Activated CD4-positive, alpha-beta T cell treated with anti-CD3 and anti-CD28 coated beads, Interleukin-2, amount 50 U/mL, for 4 hours (primary cell): ENCODE data around the gene LMBR1.
A peak's percentile ranks its signal among the peaks of the same experiment; 100 is the strongest.
"Not testable (repeated sequence)": the region's sequence is repeated elsewhere in the genome, so short reads cannot be mapped to it uniquely, and the experiment has no call there.

Experiments
- DNase-seq, 2 experiments: peaks; one replicate each; pipeline ENCODE4 v3.0.0-alpha.2; 2020

The LMBR1 gene

GRCh38 chr7:156752367-156753228 is 140.4 kb downstream of the LMBR1 start:
- no peak for DNase-seq

- peak in 1 of 2 experiments; percentile 8 for DNase-seq
Measured at GRCh38 chr7:156751319-156751718, 141.7 kb downstream of the LMBR1 start.

GRCh38 chr7:156747718-156748117 is 145.3 kb downstream of the LMBR1 start:
- no peak for DNase-seq

- no peak for DNase-seq
Measured at GRCh38 chr7:156746891-156747290, 146.1 kb downstream of the LMBR1 start.

GRCh38 chr7:156739596-156739995 is 153.4 kb downstream of the LMBR1 start:
- no peak for DNase-seq

- DNase-seq, result no peak
Measured at GRCh38 chr7:156735851-156736250, 157.1 kb downstream of the LMBR1 start.

- DNase-seq, result no peak
Measured at GRCh38 chr7:156733638-156734037, 159.3 kb downstream of the LMBR1 start.

GRCh38 chr7:156732091-156732625 is 160.8 kb downstream of the LMBR1 start:
- no peak for DNase-seq

- no peak for DNase-seq
Measured at GRCh38 chr7:156731651-156732050, 161.3 kb downstream of the LMBR1 start.

GRCh38 chr7:156725936-156726335 is 167.0 kb downstream of the LMBR1 start:
- no peak for DNase-seq

- no peak for DNase-seq
Measured at GRCh38 chr7:156725073-156725472, 167.9 kb downstream of the LMBR1 start.

- no peak for DNase-seq
Measured at GRCh38 chr7:156722043-156722826, 170.7 kb downstream of the LMBR1 start.

GRCh38 chr7:156703773-156704482 is 189.1 kb downstream of the LMBR1 start:
- no peak for DNase-seq

GRCh38 chr7:156703209-156703608 is 189.8 kb downstream of the LMBR1 start:
- no peak for DNase-seq

- DNase-seq, result no peak
Measured at GRCh38 chr7:156702399-156702798, 190.6 kb downstream of the LMBR1 start.

- not testable (repeated sequence) for DNase-seq
Measured at GRCh38 chr7:156701787-156702186, 191.2 kb downstream of the LMBR1 start.

GRCh38 chr7:156698512-156698911 is 194.5 kb downstream of the LMBR1 start:
- DNase-seq, result not testable (repeated sequence)

GRCh38 chr7:156697283-156697682 is 195.7 kb downstream of the LMBR1 start:
- DNase-seq, result not testable (repeated sequence)

- DNase-seq, result no peak
Measured at GRCh38 chr7:156693627-156694026, 199.4 kb downstream of the LMBR1 start.

- no peak for DNase-seq
Measured at GRCh38 chr7:156692849-156693248, 200.1 kb downstream of the LMBR1 start.

GRCh38 chr7:156691764-156692163 is 201.2 kb downstream of the LMBR1 start:
- DNase-seq, result no peak

- no peak for DNase-seq
Measured at GRCh38 chr7:156684661-156685060, 208.3 kb downstream of the LMBR1 start.

GRCh38 chr7:156684251-156684650 is 208.7 kb downstream of the LMBR1 start:
- no peak for DNase-seq
